A549 treated with AZD9567 at 1 μM for 4 hours (cell line): Measurements from ENCODE around the gene CLDN25. TPM values are rescaled to one million over a fixed set of nuclear protein-coding genes. Genes with fewer than 3 reads are reported as not detected.

Experiments
- total RNA-seq: library from RNA; stranded (reverse); fragments of 200-300 nt; extraction: Qiagen RNA extraction; gene quantifications from 5 replicates; pipeline ENCODE4 v1.2.3, GENCODE V29; 2022; ENCODE audit not compliant: insufficient read depth

The CLDN25 gene
- total RNA-seq = not detected in 5 replicates

GRCh38 chr11:113779496-113779895, at the start of gene CLDN25:
TSS of gene CLDN25 (plus strand) at chr11:113779796. CDS start at chr11:113779796, 0 bp downstream.

GRCh38 chr11:113773416-113774173, 6.0 kb upstream of the CLDN25 start, which contains the start of gene ZW10:
TSS of gene ZW10 (minus strand) at chr11:113773692. CDS start at chr11:113773666, 26 bp downstream.

Other genes starting within 250 kb of the CLDN25 start
- 0.09 to 0.33 TPM (median 0.14 TPM) in 4 of 5 replicates, not detected in the other for gene TMPRSS5, start 73.5 kb upstream of the CLDN25 start, total RNA-seq
- 11.8 to 13.5 TPM (median 12.4 TPM) in 5 replicates for gene ZW10, start 6.1 kb upstream of the CLDN25 start, total RNA-seq
- 13.8 to 25.6 TPM (median 18.1 TPM) in 5 replicates for gene USP28, start 95.8 kb downstream of the CLDN25 start, total RNA-seq
- gene HTR3B, start 125.0 kb downstream of the CLDN25 start, total RNA-seq = not detected in 5 replicates
- gene HTR3A, start 195.3 kb downstream of the CLDN25 start, total RNA-seq = 0.06 TPM in 1 of 5 replicates, not detected in the others